COR-L47 (cell line): Measurements from ENCODE around the gene DNAJB8.

Experiments
- DNase-seq: peaks from one replicate; lab custom pipeline; 2025; lab: John Stamatoyannopoulos, UW

Gene DNAJB8

DNA sequence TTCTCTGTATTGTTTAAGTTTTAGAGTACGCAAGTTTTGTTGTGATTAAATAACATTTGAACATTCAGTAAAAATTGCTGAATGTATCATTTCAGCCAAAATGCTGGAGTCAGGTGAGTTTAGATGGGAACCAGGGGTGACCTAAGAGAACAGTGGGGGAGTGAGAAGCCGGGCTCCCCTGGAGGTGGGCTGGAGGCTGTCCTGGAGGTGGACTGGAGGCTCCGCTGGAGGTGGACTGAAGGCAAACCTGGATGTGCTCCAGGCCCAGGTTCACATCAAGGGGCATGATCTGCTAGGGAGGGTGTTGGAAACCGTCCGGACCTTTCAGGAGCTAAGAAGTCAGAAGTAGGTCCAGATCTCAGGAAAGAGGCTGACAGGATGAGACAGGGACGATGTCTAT, 23.7 kb downstream of the DNAJB8 start:
- DNase-seq = no peak

DNA sequence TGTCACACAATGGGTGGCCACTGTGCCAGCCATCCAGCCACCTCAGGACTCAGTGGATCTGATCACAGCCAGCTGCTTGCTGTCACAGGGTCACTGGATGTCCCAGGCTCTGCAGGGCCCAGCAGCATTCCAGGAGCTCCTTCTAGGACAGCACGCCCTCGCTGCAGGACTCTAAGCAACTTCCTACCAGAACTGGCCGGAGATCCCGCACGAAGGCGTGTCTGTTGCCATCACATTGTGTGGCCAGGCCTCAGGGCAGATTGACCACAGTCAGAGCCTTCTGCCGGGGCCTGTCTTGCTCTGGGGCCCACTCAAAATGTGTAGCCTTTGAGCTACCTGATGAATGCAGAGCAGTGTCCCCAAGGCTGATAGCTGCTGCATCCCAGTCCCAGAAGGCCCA, 24.6 kb downstream of the DNAJB8 start:
- DNase-seq = no peak

GRCh38 chr3:128439226-128439625, 27.5 kb downstream of the DNAJB8 start:
- DNase-seq = no peak

- no peak for DNase-seq
Measured at GRCh38 chr3:128438488-128439072, 28.1 kb downstream of the DNAJB8 start.

GRCh38 chr3:128436214-128436613, 30.5 kb downstream of the DNAJB8 start:
- DNase-seq = no peak

GRCh38 chr3:128435561-128435960, 31.1 kb downstream of the DNAJB8 start:
- DNase-seq = no peak

GRCh38 chr3:128435058-128435457, 31.6 kb downstream of the DNAJB8 start:
- no peak for DNase-seq

DNA sequence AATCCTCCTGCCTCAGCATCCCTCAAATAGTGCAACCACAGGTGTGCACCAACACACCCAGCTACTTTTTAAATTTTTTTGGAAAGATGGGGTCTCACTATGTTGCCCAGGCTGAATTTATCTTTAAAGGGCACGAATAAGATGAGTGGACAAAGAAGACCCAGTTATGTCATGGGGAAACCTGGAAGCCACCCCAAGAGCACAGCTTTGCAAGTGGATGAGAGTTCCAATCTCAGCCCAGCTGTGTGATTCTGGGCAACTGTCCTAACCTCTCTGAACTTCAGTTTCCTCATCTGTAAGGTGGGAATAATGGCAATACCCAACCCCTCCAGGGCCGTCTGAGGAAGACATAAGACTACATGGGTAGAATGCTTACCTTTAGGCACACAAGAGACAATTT, 32.2 kb downstream of the DNAJB8 start:
- no peak for DNase-seq

DNA sequence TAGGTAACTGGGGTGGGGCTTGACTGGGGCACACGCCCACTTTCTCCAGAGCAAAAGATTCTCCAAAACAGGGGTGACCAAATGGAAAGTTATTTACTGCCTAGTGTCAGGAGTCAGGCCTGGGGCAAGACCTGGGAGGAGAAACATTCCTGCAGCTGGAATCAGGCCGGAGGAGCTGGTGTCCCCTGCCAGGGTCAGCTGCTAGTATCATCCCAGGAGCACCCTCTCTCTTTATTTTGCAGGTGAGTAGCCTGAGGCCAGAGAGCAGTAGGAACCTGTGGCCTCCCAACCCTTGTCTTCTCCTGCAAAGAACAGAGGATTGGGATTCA, 32.9 kb downstream of the DNAJB8 start:
- DNase-seq = no peak

DNA sequence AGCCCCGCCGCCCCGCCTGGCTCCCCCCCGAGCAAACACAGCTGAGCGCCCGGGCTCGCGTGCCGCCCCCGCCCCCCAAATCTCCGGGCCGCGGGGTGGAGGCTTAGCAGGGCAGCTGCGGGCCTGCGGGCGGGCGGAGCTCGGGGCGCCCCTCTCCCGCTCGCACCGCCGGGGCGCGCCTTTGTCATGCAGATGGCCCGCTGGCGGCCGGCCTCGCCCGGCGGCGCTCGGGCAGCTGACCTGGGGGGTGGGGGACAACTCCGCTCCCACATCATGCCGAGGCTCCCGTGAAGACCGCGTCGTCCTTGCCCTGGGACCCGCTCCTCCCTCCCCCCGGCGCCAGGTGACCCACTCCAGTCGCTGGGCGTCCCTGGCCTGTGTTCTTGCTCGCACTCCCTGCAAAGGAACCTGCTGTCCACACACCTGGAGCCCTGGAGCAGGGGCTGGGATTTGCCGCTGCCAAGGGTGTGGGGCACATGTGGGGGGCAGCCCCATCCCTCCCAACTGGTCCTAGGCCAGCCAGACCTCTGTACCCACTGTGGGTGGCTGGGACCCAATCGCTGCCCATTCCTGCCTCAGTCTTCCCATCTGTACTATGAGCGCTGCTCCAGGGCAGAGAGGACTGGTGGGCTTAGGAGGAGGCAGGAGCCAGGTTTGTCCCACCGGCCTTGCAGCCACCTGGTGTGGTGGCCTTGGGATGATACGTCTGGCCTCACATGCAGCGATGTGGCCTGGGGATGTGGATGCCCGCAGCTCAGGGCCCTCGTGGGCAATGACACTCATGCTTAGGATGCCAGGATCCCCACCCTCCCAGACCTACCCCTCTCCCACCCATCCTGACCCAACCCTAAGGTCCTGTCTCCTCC, 33.5 kb downstream of the DNAJB8 start:
- DNase-seq = peak; percentile 55

GRCh38 chr3:128432301-128432970, 34.3 kb downstream of the DNAJB8 start:
- no peak for DNase-seq

DNA sequence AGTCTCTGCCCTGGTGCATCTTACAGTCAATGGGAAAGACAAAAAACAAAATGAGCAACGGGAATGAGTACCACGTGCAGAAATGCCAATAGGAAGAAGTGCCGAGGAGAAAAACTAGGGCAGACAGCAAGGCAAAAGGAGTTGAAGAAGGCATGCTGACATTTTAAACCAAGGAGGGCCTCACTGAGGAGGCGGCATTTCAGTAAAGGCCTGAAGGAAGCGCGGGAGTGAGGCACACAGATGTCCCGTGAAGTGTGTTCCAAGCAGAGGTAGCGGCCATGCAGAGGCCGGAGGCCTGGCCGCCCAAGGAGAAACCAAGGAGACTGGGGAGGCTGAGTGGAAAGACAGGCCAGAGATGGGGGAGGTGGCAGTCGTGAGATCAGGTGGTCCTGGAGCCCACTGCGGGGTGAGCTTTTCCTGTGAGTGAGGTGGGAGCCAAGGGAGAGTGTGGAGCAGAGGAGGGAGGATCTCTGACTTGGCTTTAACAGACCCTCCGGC, 34.8 kb downstream of the DNAJB8 start:
- no peak for DNase-seq

- DNase-seq = no peak
Measured at GRCh38 chr3:128430731-128431130, 36.0 kb downstream of the DNAJB8 start.

DNA sequence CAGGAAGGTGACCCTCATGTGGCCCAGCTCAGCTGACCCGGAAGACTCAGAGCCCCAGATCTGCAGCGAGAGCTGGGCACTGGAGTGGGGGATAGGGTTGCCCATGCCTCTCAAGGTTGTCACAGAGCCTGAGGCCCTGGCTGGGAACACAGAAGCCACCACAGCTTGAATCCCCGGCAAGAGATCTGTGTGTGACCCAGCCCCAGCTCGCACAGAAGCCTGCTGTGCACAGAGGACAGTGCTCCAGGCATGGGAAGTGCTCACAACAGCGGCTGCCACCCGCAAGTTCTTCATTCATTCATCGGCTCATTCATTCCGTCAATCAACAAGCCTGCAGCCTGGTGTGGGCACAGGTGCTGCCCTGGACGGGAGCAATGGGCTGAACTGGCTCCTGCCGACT, 36.4 kb downstream of the DNAJB8 start:
- no peak for DNase-seq

GRCh38 chr3:128429751-128430150, 36.9 kb downstream of the DNAJB8 start:
- no peak for DNase-seq

- DNase-seq = no peak
Measured at GRCh38 chr3:128429275-128429674, 37.4 kb downstream of the DNAJB8 start.

DNA sequence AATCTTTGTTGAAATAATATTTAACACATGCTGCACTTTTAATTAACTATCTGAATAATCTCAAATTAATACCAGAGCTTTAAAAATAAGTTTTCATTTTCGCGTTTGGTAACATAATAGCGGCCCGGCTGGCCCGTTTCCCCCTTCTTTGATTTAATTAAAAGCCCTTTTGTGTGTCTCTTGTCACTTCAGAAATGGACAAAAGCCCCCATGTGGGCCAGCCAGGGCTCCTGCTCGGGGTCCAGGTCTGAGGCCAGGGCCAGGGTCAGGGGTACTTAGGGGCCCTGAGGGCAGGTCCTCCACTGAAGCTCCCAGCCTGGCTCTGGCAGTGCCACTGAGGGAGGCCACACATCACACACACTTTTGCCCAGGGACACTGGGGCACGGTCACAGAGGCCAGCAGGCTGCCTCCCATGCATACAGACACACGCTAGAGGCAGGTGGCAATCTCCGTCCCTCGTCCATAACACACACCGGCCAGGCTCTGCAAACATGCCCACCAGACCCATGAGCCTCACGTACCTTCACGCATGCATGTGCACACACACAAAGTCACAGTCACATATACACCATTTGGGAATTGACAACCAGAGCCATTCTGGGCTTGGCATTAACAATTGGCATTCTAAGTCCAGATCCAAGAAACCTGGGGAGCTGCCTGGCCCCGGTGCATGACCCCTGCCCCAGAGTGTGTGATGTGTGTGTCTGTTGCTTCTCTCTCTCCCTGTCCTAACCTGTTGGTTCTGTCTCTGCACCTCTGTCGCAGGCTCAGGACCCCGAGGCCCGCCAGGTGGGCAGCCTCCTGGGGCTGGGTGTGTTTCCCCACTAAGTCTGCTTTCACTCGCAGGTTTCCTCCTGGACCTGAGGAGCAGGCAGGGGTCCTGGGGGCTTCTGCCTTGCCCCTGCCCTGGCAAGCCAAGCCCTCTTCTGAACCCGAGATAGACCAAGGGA, 38.5 kb downstream of the DNAJB8 start:
- no peak for DNase-seq

- no peak for DNase-seq
Measured at GRCh38 chr3:128427175-128427857, 39.4 kb downstream of the DNAJB8 start.

DNA sequence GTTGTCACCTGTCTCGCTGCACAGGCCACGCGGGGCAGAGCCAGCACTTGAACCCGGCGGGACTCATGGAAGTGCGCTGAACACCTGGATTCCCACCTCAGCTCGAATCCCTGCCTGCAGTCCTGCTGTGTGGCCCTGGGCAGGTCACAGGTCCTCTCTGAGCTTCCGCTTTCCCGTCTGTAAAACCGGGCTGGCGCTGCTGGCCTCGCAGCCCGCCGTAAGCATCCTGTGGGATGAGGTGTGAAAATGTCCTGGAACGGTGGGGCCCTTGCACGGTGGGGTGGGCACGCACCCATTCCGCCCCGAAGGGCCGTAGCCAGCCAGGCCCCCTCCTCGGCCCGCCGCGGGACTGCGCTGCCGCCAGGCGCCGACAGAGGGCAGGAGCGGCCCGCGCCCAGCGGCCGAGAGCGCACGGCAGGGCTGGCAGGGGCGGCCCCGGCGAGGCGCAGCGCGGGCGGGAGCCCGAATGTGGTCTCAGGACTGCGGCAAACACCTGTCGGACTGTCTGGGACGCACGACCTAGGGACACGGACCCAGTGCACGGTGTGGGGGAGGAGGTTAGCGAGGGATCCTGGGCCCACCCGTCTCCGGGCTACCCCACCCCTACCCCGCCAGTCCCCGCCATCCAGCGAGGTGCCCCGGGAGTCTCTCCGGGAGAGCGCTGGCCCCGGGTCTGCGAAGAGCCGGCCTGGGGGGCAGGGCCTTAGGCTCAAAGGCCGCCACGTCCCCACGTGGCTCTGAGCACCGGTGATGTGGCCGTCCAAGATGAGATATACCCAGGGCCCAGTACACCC, 40.4 kb downstream of the DNAJB8 start:
- DNase-seq = no peak

- no peak for DNase-seq
Measured at GRCh38 chr3:128425846-128426127, 40.9 kb downstream of the DNAJB8 start.
